BJ (cell line): ENCODE results near the gene CALM3. TPM values are rescaled to one million over a fixed set of nuclear protein-coding genes. Genes with fewer than 3 reads are reported as not detected.
"Not testable (repeated sequence)": the region's sequence is repeated elsewhere in the genome, so short reads cannot be mapped to it uniquely, and the experiment has no call there.

Experiments
- CTCF ChIA-PET: fragments of 350-600 bp; formaldehyde crosslinking; extraction: SDS; loops from one replicate; lab custom pipeline; 2021; ENCODE audit warnings: antibody characterized with exemption, inconsistent platforms; lab: Yijun Ruan, JAX
- POLR2A ChIA-PET: fragments of 300-600 bp; sonication (Branson Sonifier 250); formaldehyde crosslinking; extraction: SDS; loops from one replicate; lab custom pipeline; 2021; ENCODE audit warnings: antibody characterized with exemption; lab: Charles Lee
- DNase-seq: peaks from one replicate; pipeline ENCODE4 v3.0.0-alpha.2; 2011; ENCODE audit warnings: low read depth
- H3K27me3 ChIP-seq: 2 replicates; pipeline ENCODE4 v1.6.0; 2011; ENCODE audit warnings: low read length; ENCODE audit not compliant: control insufficient read depth, insufficient read depth
- H3K36me3 ChIP-seq: 2 replicates; pipeline ENCODE4 v1.5.1; 2011; ENCODE audit warnings: low read length; ENCODE audit not compliant: control insufficient read depth, insufficient read depth
- H3K4me3 ChIP-seq: 2 replicates; pipeline ENCODE4 v1.5.1; 2011; ENCODE audit warnings: low read depth, mild to moderate bottlenecking, control low read depth, low read length
- CTCF ChIP-seq: IDR thresholded peaks from 2 replicates; pipeline ENCODE4 v1.5.1; 2011; ENCODE audit warnings: low read depth, mild to moderate bottlenecking, control low read depth, inconsistent platforms, low read length, moderate library complexity; ENCODE audit not compliant: insufficient read depth
- polyA plus RNA-seq: library from polyadenylated mRNA; depleted of rRNA; stranded (reverse); fragments of >200 nt; gene quantifications from 2 replicates; pipeline ENCODE4 v1.2.3, GENCODE V29; 2011

CALM3 gene
- polyA plus RNA-seq, 1 experiment, result 516 TPM

- H3K36me3 ChIP-seq, result no peaks in the 10 kb centered on the region
- peak overlapping the region; percentile 52 for H3K4me3 ChIP-seq
- ChIA-PET CTCF (interaction anchor here (0.6 to 4.5 kb wide), 8 partner anchors 9 to 129 kb away, joined by 3 to 25 read pairs (median 3); partner anchors contain the start of gene DACT3), POLR2A (interaction anchor here (1.1 kb wide), 1 partner anchor 37 kb away, joined by 3 read pairs; the partner anchor contains the start of gene DACT3)
- no peak for DNase-seq
- TF ChIP-seq CTCF, result no peak
- H3K27me3 ChIP-seq, result no peaks in the 10 kb centered on the region
Observed at GRCh38 chr19:46623915-46624502, 22.9 kb downstream of the CALM3 start.

DNA sequence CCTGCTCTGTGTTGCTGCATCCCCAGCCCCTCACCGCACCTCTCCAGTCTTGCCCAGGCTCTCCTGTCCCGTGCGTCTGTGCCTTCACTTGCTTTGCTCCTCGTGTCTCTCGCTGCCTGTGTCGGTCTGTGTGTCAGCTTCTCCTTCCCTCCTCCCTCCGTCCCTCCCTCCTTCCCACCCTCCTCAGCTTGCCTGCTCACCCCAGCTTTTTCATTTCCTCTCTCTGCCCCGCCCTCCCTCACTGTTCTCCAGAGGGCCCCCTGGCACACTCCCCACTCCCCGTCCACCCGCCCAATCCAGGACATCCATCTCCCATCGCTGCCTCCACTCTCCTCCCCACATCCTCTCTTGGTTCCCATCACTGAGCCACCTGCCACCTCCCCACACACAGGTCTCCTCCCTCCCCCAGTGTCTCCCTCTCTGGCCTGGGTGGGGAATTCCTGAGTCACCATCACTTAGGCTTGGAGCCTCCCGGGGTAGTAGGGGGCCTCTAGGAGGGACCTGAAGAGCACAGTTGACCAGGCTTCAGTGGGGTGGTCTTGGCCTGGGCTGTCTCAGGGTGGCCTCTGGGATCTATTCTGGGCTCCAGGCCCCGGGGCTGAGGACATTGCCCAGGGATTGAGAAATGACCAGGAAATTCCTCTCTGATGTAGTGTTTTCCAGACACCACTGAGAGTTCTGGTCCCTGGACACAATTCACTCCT, 24.0 kb downstream of the CALM3 start, which contains the start of gene PTGIR:
PTGIR (minus strand) TSS at position 132 of the 704 bp plus-strand sequence. CDS start 864 bp downstream, outside the sequence.
- no peaks in the 10 kb centered on the region for H3K27me3 ChIP-seq
- POLR2A ChIA-PET, result interaction anchor here (0.5 to 1.1 kb wide), 4 partner anchors 15 to 455 kb away, joined by 3 to 4 read pairs (median 3); partner anchors contain the start of gene DACT3
- CTCF ChIA-PET, result interaction anchor here (1.3 to 4.5 kb wide), 3 partner anchors 10 to 80 kb away, joined by 3 to 25 read pairs (median 20); partner anchors contain the start of gene DACT3
- H3K4me3 ChIP-seq, result peak within 1 kb of the TSS; percentile 52
- TF ChIP-seq CTCF, result no peak
- no peaks in the 10 kb centered on the region for H3K36me3 ChIP-seq
- no peak for DNase-seq

DNA sequence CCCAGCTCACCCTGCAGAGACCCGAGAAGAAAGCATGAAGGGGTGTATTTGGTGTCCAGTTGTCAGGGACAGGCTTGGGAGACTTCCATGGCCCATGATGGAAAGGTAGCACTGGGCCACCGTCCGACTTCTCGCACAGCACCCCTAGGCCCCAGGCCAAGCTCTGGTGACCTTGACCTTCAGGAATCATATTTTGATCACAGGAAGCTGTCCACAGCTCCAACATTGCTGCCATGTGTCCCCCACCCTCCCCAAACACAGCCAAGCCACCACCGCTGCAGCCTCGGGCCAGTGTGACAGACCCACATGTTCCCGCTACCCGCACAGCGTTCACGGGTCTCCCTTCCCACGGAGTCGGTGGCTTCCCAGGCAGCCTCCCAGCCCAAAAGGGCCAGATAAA, 24.6 kb downstream of the CALM3 start:
- ChIA-PET POLR2A (interaction anchor here (0.5 to 1.1 kb wide), 2 partner anchors 14 to 400 kb away, joined by 3 read pairs; no protein-coding TSS in a partner anchor), CTCF (interaction anchor here (1.3 to 4.5 kb wide), 3 partner anchors 11 to 79 kb away, joined by 3 to 25 read pairs (median 5); partner anchors contain the start of gene DACT3)
- no peaks in the 10 kb centered on the region for H3K27me3 ChIP-seq
- no peak for DNase-seq
- H3K4me3 ChIP-seq, result no peak overlapping the region
- no peak for TF ChIP-seq CTCF
- H3K36me3 ChIP-seq, result no peaks in the 10 kb centered on the region

DNA sequence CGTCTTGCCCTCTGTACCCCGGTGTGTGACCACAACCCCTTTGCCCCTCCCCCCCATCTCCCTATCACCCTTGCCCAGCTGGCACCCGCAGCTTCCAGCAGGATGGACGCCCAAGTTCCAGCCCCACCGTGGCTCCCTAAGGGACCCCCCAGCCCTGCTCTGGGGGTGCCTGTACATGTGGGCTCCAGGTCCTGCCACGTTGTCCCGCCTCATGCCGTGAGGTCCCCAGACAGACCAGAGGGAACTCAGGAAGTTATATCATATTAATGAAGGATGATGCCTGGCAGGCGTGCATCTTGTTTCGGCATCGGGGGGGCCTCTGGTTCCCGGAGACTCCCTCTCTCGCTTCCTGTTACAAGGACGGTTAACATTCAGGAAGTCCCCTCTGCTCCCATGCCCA, 25.3 kb downstream of the CALM3 start:
- DNase-seq, result no peak
- POLR2A ChIA-PET, result no interaction called here
- H3K36me3 ChIP-seq, result no peaks in the 10 kb centered on the region
- no peak for TF ChIP-seq CTCF
- no peaks in the 10 kb centered on the region for H3K27me3 ChIP-seq
- no peak overlapping the region for H3K4me3 ChIP-seq
- CTCF ChIA-PET, result interaction anchor here (1.6 to 4.5 kb wide), 3 partner anchors 9 to 34 kb away, joined by 3 to 25 read pairs (median 5); partner anchors contain the start of gene DACT3

- CTCF ChIA-PET, result interaction anchor here (0.6 to 5.4 kb wide), 5 partner anchors 9 to 100 kb away, joined by 3 to 34 read pairs (median 5); partner anchors contain the start of gene DACT3
- POLR2A ChIA-PET, DNase-seq, H3K27me3 ChIP-seq, H3K36me3 ChIP-seq, H3K4me3 ChIP-seq: not testable (repeated sequence)
Observed at GRCh38 chr19:46628970-46629369, 27.8 kb downstream of the CALM3 start.
